Naive thymus-derived CD8-positive, alpha-beta T cell (primary cell): ENCODE data around the gene IQSEC3. TPM values are rescaled to one million over a fixed set of nuclear protein-coding genes. Genes with fewer than 3 reads are reported as not detected.
"Not testable (repeated sequence)": the region's sequence is repeated elsewhere in the genome, so short reads cannot be mapped to it uniquely, and the experiment has no call there.

Experiments
- ATAC-seq, 2 donors: fragments of 150-1000 bp; cut with Tn5 transposase in 1 of 2; sonication (Bioruptor Pico), chemical (Tn5 transposase) in 1 of 2; 1 replicate in 1 of 2; 2 replicates in 1 of 2; pipeline ENCODE4 v1.10.0; 2021; ENCODE audit warnings: mild to moderate bottlenecking in 2 of 2, moderate library complexity in 2 of 2
- POLR2A ChIA-PET: fragments of 350-600 bp; sonication (Branson Sonifier 250); formaldehyde crosslinking; loops from one replicate; lab custom pipeline; 2021; ENCODE audit warnings: antibody characterized with exemption; lab: Charles Lee
- DNase-seq, 10 donors: peaks; one replicate each; pipeline versions ENCODE4 v3.0.0 to v3.0.0-alpha.2; 2020 to 2022
- H3K27ac Mint-ChIP-seq, 10 donors: one replicate each; pipeline ENCODE4 v1.8.0; 2020 to 2022; ENCODE audit warnings: mild to moderate bottlenecking in 10 of 10, mixed read lengths in 10 of 10, moderate library complexity in 4 of 10, inconsistent platforms in 1 of 10
- H3K27me3 Mint-ChIP-seq, 5 donors: one replicate each; pipeline ENCODE4 v1.8.0; 2021 to 2022; ENCODE audit warnings: mixed read lengths in 5 of 5
- H3K36me3 Mint-ChIP-seq, 3 donors: one replicate each; pipeline ENCODE4 v1.8.0; 2020 to 2022; ENCODE audit warnings: mixed read lengths in 3 of 3, mild to moderate bottlenecking in 2 of 3, inconsistent platforms in 1 of 3
- H3K4me1 Mint-ChIP-seq, 4 donors: one replicate each; pipeline ENCODE4 v1.8.0; 2021 to 2022; ENCODE audit warnings: mixed read lengths in 4 of 4
- H3K4me3 Mint-ChIP-seq, 10 donors: one replicate each; pipeline ENCODE4 v1.8.0; 2020 to 2022; ENCODE audit warnings: mild to moderate bottlenecking in 10 of 10, mixed read lengths in 10 of 10, moderate library complexity in 6 of 10, inconsistent platforms in 1 of 10
- H3K9me3 Mint-ChIP-seq, 9 donors: one replicate each; pipeline ENCODE4 v1.8.0; 2020 to 2022; ENCODE audit warnings: mixed read lengths in 9 of 9, mild to moderate bottlenecking in 3 of 9, inconsistent platforms in 1 of 9, moderate library complexity in 1 of 9
- polyA plus RNA-seq, 3 donors: library from polyadenylated mRNA; unstranded; fragments of 300-500 nt; fragmentation: Illumina TruSeq; gene quantifications; one replicate each; pipeline ENCODE4 v1.2.3, GENCODE V29; 2021
- total RNA-seq, 8 experiments: library from RNA in 2 of 8; stranded (reverse) in 2 of 8; gene quantifications; one replicate each; pipeline ENCODE4 v1.2.3 and lab custom pipeline; 2021 to 2026

Gene IQSEC3
- 10 to 100 TPM; 13.9 to 19.3 TPM for total RNA-seq
- polyA plus RNA-seq = 1 to 10 TPM in 2 of 3 donors, under 1 TPM in 1; 0.42 to 1.1 (median 1.1) TPM
- 0.98 to 9.2 (median 5.1) reads per million in 6 experiments for total RNA-seq (lab: John Stamatoyannopoulos, UW)

- POLR2A ChIA-PET, H3K4me1 Mint-ChIP-seq, DNase-seq, ATAC-seq, H3K4me3 Mint-ChIP-seq, H3K27ac Mint-ChIP-seq: not testable (repeated sequence)
- peaks cover 0 to 19% (median 5%) of the 10 kb centered on the region in 9 donors for H3K9me3 Mint-ChIP-seq
- peaks cover 35 to 59% (median 40%) of the 10 kb centered on the region in 5 donors for H3K27me3 Mint-ChIP-seq
- peaks cover 0 to 19% (median 0%) of the 10 kb centered on the region in 3 donors for H3K36me3 Mint-ChIP-seq
Measured at GRCh38 chr12:66428-66781, at the start of gene IQSEC3. Gene IQSEC3 (plus strand): TSS chr12:66767. CDS start chr12:66883, 116 bp downstream.

GRCh38 chr12:17370-18340 is 48.9 kb upstream of the IQSEC3 start:
- peak overlapping the region in 1 of 10 donors; percentile 37 for H3K27ac Mint-ChIP-seq
- H3K27me3 Mint-ChIP-seq, ATAC-seq, DNase-seq, POLR2A ChIA-PET, H3K9me3 Mint-ChIP-seq, H3K4me3 Mint-ChIP-seq: not testable (repeated sequence)
- peaks cover 0 to 24% (median 10%) of the 10 kb centered on the region in 3 donors for H3K36me3 Mint-ChIP-seq
- peaks cover 11 to 17% (median 15%) of the 10 kb centered on the region in 4 donors for H3K4me1 Mint-ChIP-seq

- ATAC-seq, H3K27me3 Mint-ChIP-seq, H3K4me3 Mint-ChIP-seq, H3K27ac Mint-ChIP-seq, DNase-seq, H3K9me3 Mint-ChIP-seq, POLR2A ChIA-PET: not testable (repeated sequence)
- peaks cover 13 to 18% (median 17%) of the 10 kb centered on the region in 4 donors for H3K4me1 Mint-ChIP-seq
- H3K36me3 Mint-ChIP-seq = peaks cover 0 to 27% (median 10%) of the 10 kb centered on the region in 3 donors
Measured at GRCh38 chr12:18821-19567, 47.6 kb upstream of the IQSEC3 start.

- H3K27ac Mint-ChIP-seq, H3K27me3 Mint-ChIP-seq, POLR2A ChIA-PET, H3K9me3 Mint-ChIP-seq, DNase-seq, H3K4me3 Mint-ChIP-seq, ATAC-seq: not testable (repeated sequence)
- peaks cover 13 to 18% (median 17%) of the 10 kb centered on the region in 4 donors for H3K4me1 Mint-ChIP-seq
- peaks cover 0 to 27% (median 10%) of the 10 kb centered on the region in 3 donors for H3K36me3 Mint-ChIP-seq
Measured at GRCh38 chr12:19906-20305, 46.7 kb upstream of the IQSEC3 start.

GRCh38 chr12:20757-21156 is 45.8 kb upstream of the IQSEC3 start:
- Mint-ChIP-seq H3K36me3 (peaks cover 0 to 27% (median 10%) of the 10 kb centered on the region in 3 donors), H3K9me3 (no peaks in the 10 kb centered on the region), H3K27me3 (no peaks in the 10 kb centered on the region), H3K27ac (peak overlapping the region in 3 of 10 donors; percentile 26 to 80 (median 71)), H3K4me1 (peaks cover 13 to 18% (median 17%) of the 10 kb centered on the region in 4 donors), H3K4me3 (no peak overlapping the region)
- POLR2A ChIA-PET = no interaction called here
- DNase-seq = no peak
- no peak for ATAC-seq

GRCh38 chr12:21301-22189 is 45.0 kb upstream of the IQSEC3 start:
- Mint-ChIP-seq H3K9me3 (no peaks in the 10 kb centered on the region), H3K4me1 (peaks cover 13 to 18% (median 17%) of the 10 kb centered on the region in 4 donors), H3K4me3 (no peak overlapping the region), H3K27ac (peak overlapping the region in 5 of 10 donors; percentile 12 to 77 (median 65)), H3K27me3 (no peaks in the 10 kb centered on the region), H3K36me3 (peaks cover 0 to 27% (median 10%) of the 10 kb centered on the region in 3 donors)
- DNase-seq (no peak), ATAC-seq (no peak)
- POLR2A ChIA-PET = no interaction called here

- peak overlapping the region in 6 of 10 donors; percentile 12 to 77 (median 62) for H3K27ac Mint-ChIP-seq
- no peak for DNase-seq
- POLR2A ChIA-PET = no interaction called here
- no peak for ATAC-seq
- H3K4me3 Mint-ChIP-seq = no peak overlapping the region
- peaks cover 0 to 27% (median 10%) of the 10 kb centered on the region in 3 donors for H3K36me3 Mint-ChIP-seq
- H3K9me3 Mint-ChIP-seq = no peaks in the 10 kb centered on the region
- peaks cover 13 to 18% (median 17%) of the 10 kb centered on the region in 4 donors for H3K4me1 Mint-ChIP-seq
- no peaks in the 10 kb centered on the region for H3K27me3 Mint-ChIP-seq
Measured at GRCh38 chr12:22190-22529, 44.4 kb upstream of the IQSEC3 start.

GRCh38 chr12:22530-23201 is 43.9 kb upstream of the IQSEC3 start:
- ATAC-seq (no peak), DNase-seq (no peak)
- Mint-ChIP-seq H3K36me3 (peaks cover 0 to 27% (median 10%) of the 10 kb centered on the region in 3 donors), H3K27me3 (no peaks in the 10 kb centered on the region), H3K27ac (peak overlapping the region in 6 of 10 donors; percentile 27 to 92 (median 66)), H3K4me3 (peak overlapping the region in 1 of 10 donors; percentile 19), H3K9me3 (no peaks in the 10 kb centered on the region), H3K4me1 (peaks cover 13 to 18% (median 17%) of the 10 kb centered on the region in 4 donors)
- POLR2A ChIA-PET = no interaction called here

- H3K9me3 Mint-ChIP-seq, H3K4me1 Mint-ChIP-seq, POLR2A ChIA-PET, H3K27me3 Mint-ChIP-seq, DNase-seq, H3K4me3 Mint-ChIP-seq, H3K36me3 Mint-ChIP-seq, H3K27ac Mint-ChIP-seq, ATAC-seq: not testable (repeated sequence)
Measured at GRCh38 chr12:27904-28303, 38.7 kb upstream of the IQSEC3 start.

GRCh38 chr12:38775-39174 is 27.8 kb upstream of the IQSEC3 start:
- H3K36me3 Mint-ChIP-seq, H3K27me3 Mint-ChIP-seq, DNase-seq, H3K4me3 Mint-ChIP-seq, ATAC-seq, H3K4me1 Mint-ChIP-seq, POLR2A ChIA-PET, H3K9me3 Mint-ChIP-seq, H3K27ac Mint-ChIP-seq: not testable (repeated sequence)

- H3K36me3 Mint-ChIP-seq, H3K27me3 Mint-ChIP-seq, POLR2A ChIA-PET, ATAC-seq, DNase-seq, H3K4me3 Mint-ChIP-seq, H3K27ac Mint-ChIP-seq, H3K9me3 Mint-ChIP-seq, H3K4me1 Mint-ChIP-seq: not testable (repeated sequence)
Measured at GRCh38 chr12:39555-40265, 26.9 kb upstream of the IQSEC3 start.
